GM12865 (cell line): ENCODE results near the gene NEUROD6.

ENCODE experiments used
- DNase-seq: peaks from one replicate; pipeline ENCODE4 v3.0.0; 2010; ENCODE audit warnings: low read depth
- H3K4me3 ChIP-seq: 2 replicates; pipeline ENCODE4 v1.5.1; 2011; ENCODE audit warnings: mild to moderate bottlenecking, low read depth, low read length, control low read depth
- CTCF ChIP-seq: IDR thresholded peaks from 2 replicates; pipeline ENCODE4 v1.5.1; 2011; ENCODE audit warnings: low read length, control low read depth, low read depth, inconsistent platforms; ENCODE audit not compliant: insufficient read depth; ENCODE audit errors: missing control alignments

The NEUROD6 gene

GRCh38 chr7:31370609-31371008 is 30.1 kb upstream of the NEUROD6 start:
- H3K4me3 ChIP-seq: no peak overlapping the region
- no peak for TF ChIP-seq CTCF
- DNase-seq: no peak

- DNase-seq: no peak
- H3K4me3 ChIP-seq: no peak overlapping the region
- TF ChIP-seq CTCF: no peak
Measured at GRCh38 chr7:31368620-31369019, 28.1 kb upstream of the NEUROD6 start.

- no peak for DNase-seq
- no peak overlapping the region for H3K4me3 ChIP-seq
- TF ChIP-seq CTCF: no peak
Measured at GRCh38 chr7:31363496-31363895, 23.0 kb upstream of the NEUROD6 start.

GRCh38 chr7:31363051-31363450 is 22.5 kb upstream of the NEUROD6 start:
- DNase-seq: no peak
- no peak for TF ChIP-seq CTCF
- H3K4me3 ChIP-seq: no peak overlapping the region

GRCh38 chr7:31362401-31362800 is 21.9 kb upstream of the NEUROD6 start:
- TF ChIP-seq CTCF: no peak
- DNase-seq: no peak
- no peak overlapping the region for H3K4me3 ChIP-seq

- DNase-seq: no peak
- TF ChIP-seq CTCF: no peak
- H3K4me3 ChIP-seq: no peak overlapping the region
Measured at GRCh38 chr7:31358467-31358866, 17.9 kb upstream of the NEUROD6 start.

- no peak for DNase-seq
- no peak overlapping the region for H3K4me3 ChIP-seq
- no peak for TF ChIP-seq CTCF
Measured at GRCh38 chr7:31345421-31345820, 4.9 kb upstream of the NEUROD6 start.
